GM12878 (cell line): ENCODE results near the gene BRME1. TPM values are rescaled to one million over a fixed set of nuclear protein-coding genes. Genes with fewer than 3 reads are reported as not detected.

Experiments used
- ATAC-seq: fragments of 200-7000 bp; cut with Tn5 transposase; 3 replicates; pipeline ENCODE4 v1.9.1; 2020; ENCODE audit warnings: mild to moderate bottlenecking, moderate library complexity
- BruUV-seq: library from RNA; stranded (reverse); fragments of 400-500 nt; replicated peaks from 2 replicates; lab custom pipeline; 2021; lab: Mats Ljungman, UMichigan
- CTCF ChIA-PET: fragments of 300-600 bp; sonication (Branson Sonifier 250); formaldehyde crosslinking; extraction: SDS; loops from one replicate; lab custom pipeline; 2021; ENCODE audit warnings: inconsistent platforms; lab: Yijun Ruan, JAX
- POLR2A ChIA-PET: fragments of 350-600 bp; formaldehyde crosslinking; extraction: SDS; loops from one replicate; lab custom pipeline; 2021; ENCODE audit warnings: inconsistent platforms; lab: Charles Lee
- RAD21 ChIA-PET: fragments of 300-600 bp; sonication (Branson Sonifier 250); formaldehyde crosslinking; loops from one replicate; lab custom pipeline; 2023; ENCODE audit warnings: antibody characterized with exemption; ENCODE audit not compliant: unreplicated experiment; lab: Charles Lee
- SMC1A ChIA-PET: fragments of 300-600 bp; sonication (Branson Sonifier 250); formaldehyde crosslinking; loops from one replicate; lab custom pipeline; 2023; ENCODE audit not compliant: unreplicated experiment, uncharacterized antibody; lab: Charles Lee
- DNase-seq: peaks from one replicate; pipeline ENCODE4 v3.0.0-alpha.2; 2011; ENCODE audit warnings: low read depth, low spot score
- FAIRE-seq: peaks from 3 replicates; lab custom pipeline; 2011; peaks lifted over from hg19 to GRCh38; lab: Jason Lieb, UNC
- H2AFZ ChIP-seq: 2 replicates; pipeline ENCODE4 v1.6.0; 2011; ENCODE audit warnings: low read depth, low read length, control low read depth; ENCODE audit not compliant: control insufficient read depth
- H3K27ac ChIP-seq: 2 replicates; pipeline ENCODE4 v1.5.1; 2011; ENCODE audit warnings: control low read depth; ENCODE audit not compliant: control insufficient read depth, insufficient read depth
- H3K27me3 ChIP-seq, 2 experiments: replicated peaks in 1 of 2; 2 replicates each; pipeline versions ENCODE4 v1.6.0 to v1.6.1; 2011; ENCODE audit warnings: low read length in 1 of 2; ENCODE audit not compliant: control insufficient read depth in 2 of 2, insufficient read depth in 2 of 2
- H3K36me3 ChIP-seq, 2 experiments: 2 replicates each; pipeline ENCODE4 v1.5.1; 2011; ENCODE audit warnings: low read length in 1 of 2; ENCODE audit not compliant: control insufficient read depth in 2 of 2, insufficient read depth in 2 of 2
- H3K4me1 ChIP-seq: 2 replicates; pipeline ENCODE4 v1.6.1; 2011; ENCODE audit warnings: mild to moderate bottlenecking, low read length, moderate library complexity, mixed read lengths; ENCODE audit not compliant: control insufficient read depth, insufficient read depth
- H3K4me2 ChIP-seq: 2 replicates; pipeline ENCODE4 v1.6.0; 2011; ENCODE audit warnings: control low read depth; ENCODE audit not compliant: control insufficient read depth, insufficient read depth
- H3K4me3 ChIP-seq: fragments of 200-600 bp; sonication (generic); 2 replicates; pipeline ENCODE4 v1.5.1; 2016
- H3K79me2 ChIP-seq: 2 replicates; pipeline ENCODE4 v1.6.0; 2011; ENCODE audit warnings: low read length; ENCODE audit not compliant: control insufficient read depth, insufficient read depth
- H3K9ac ChIP-seq: 2 replicates; pipeline ENCODE4 v1.8.0; 2011; ENCODE audit warnings: low read length, control low read depth, mixed read lengths; ENCODE audit not compliant: control insufficient read depth, insufficient read depth
- H3K9me3 ChIP-seq: replicated peaks from 3 replicates; pipeline ENCODE4 v1.5.1; 2011; ENCODE audit warnings: mild to moderate bottlenecking, low read length; ENCODE audit not compliant: control insufficient read depth, insufficient read depth
- H4K20me1 ChIP-seq: 2 replicates; pipeline ENCODE4 v1.6.0; 2011; ENCODE audit not compliant: control insufficient read depth, insufficient read depth
- CREM ChIP-seq: IDR thresholded peaks from 2 replicates; pipeline ENCODE4 v1.6.1; 2014; ENCODE audit warnings: antibody characterized with exemption, low read depth
- EGR1 ChIP-seq, 2 experiments: IDR thresholded peaks; 1 replicate in 1 of 2; 2 replicates in 1 of 2; pipeline ENCODE4 v1.6.1; 2011 to 2012; ENCODE audit warnings: low read depth in 2 of 2, low read length in 2 of 2, borderline replicate concordance in 1 of 2, mild to moderate bottlenecking in 1 of 2, moderate library complexity in 1 of 2
- EP300 ChIP-seq, 2 experiments: fragments of 150-350 bp in 1 of 2; IDR thresholded peaks; 2 replicates each; pipeline ENCODE4 v1.6.1; 2011 to 2012; ENCODE audit warnings: low read depth in 2 of 2, low read length in 2 of 2, borderline replicate concordance in 1 of 2, improper control_type of control experiment in 1 of 2, inconsistent platforms in 1 of 2; ENCODE audit not compliant: control insufficient read depth in 1 of 2
- FOXM1 ChIP-seq: IDR thresholded peaks from 2 replicates; pipeline ENCODE4 v1.6.1; 2012; ENCODE audit warnings: low read depth, mild to moderate bottlenecking, inconsistent platforms, low read length, moderate library complexity
- MEF2B ChIP-seq: fragments of 450-650 bp; IDR thresholded peaks from 2 replicates; pipeline ENCODE4 v1.6.1; 2018; ENCODE audit warnings: mild to moderate bottlenecking, moderate library complexity; ENCODE audit not compliant: partially characterized antibody, poor library complexity, severe bottlenecking
- MTA3 ChIP-seq: IDR thresholded peaks from 2 replicates; pipeline ENCODE4 v1.6.1; 2012; ENCODE audit warnings: low read length, inconsistent platforms, borderline replicate concordance
- TAF1 ChIP-seq: IDR thresholded peaks from 2 replicates; pipeline ENCODE4 v1.6.1; 2011; ENCODE audit warnings: mild to moderate bottlenecking, low read depth, low read length, borderline replicate concordance
- ZNF622 ChIP-seq: fragments of 450-650 bp; IDR thresholded peaks from 2 replicates; pipeline ENCODE4 v1.6.1; 2017; ENCODE audit warnings: mild to moderate bottlenecking, inconsistent platforms
- ZSCAN29 ChIP-seq: fragments of 450-650 bp; IDR thresholded peaks from 2 replicates; pipeline ENCODE4 v1.6.1; 2017; ENCODE audit warnings: mild to moderate bottlenecking, moderate library complexity
- WGBS: methylation state at CpG from one replicate; pipeline ENCODE4 v1.1.6; 2016; ENCODE audit warnings: low lambda C conversion rate; ENCODE audit not compliant: insufficient replicate concordance, insufficient coverage; ENCODE audit errors: missing lambda C conversion rate; 5-methylcytosine and 5-hydroxymethylcytosine counted together
- in situ Hi-C: fragments of 300-500 bp; cut with MboI; formaldehyde crosslinking; loops from 9 replicates; pipeline ENCODE4 v1.14.3; 2018; ENCODE audit warnings: mixed read lengths
- intact Hi-C: fragments of 100-400 bp; cut with micrococcal nuclease; formaldehyde crosslinking; loops from one replicate; pipeline ENCODE4 v1.14.2; 2022; ENCODE audit not compliant: unreplicated experiment
- polyA plus RNA-seq, 11 experiments: library from polyadenylated mRNA; depleted of rRNA in 4 of 11; unstranded in 6 of 11; stranded (reverse) in 5 of 11; fragments of >200 nt; fragmentation: Nextera tagmentation in 4 of 11; fragmentation: Illumina TruSeq in 1 of 11; extraction: Ambion mirVana in 4 of 11; extraction: Trizol in 1 of 11; gene quantifications; 1 replicate in 1 of 11; 2 replicates in 10 of 11; pipeline versions ENCODE4 v1.2.1 to v1.2.3, GENCODE V29; 2011 to 2016; ENCODE audit warnings: inconsistent platforms in 2 of 11, missing spikeins in 2 of 11, low read depth in 1 of 11
- total RNA-seq, 4 experiments: library from RNA; depleted of rRNA in 3 of 4; stranded (reverse); fragments of >200 nt in 3 of 4; fragmentation: Illumina TruSeq in 1 of 4; extraction: Trizol in 1 of 4; gene quantifications; 2 replicates each; pipeline versions ENCODE4 v1.2.1 to v1.2.3, GENCODE V29; 2013 to 2021
- TF ChIP-seq, protein P1 (sequence below): fragments of 450-650 bp; IDR thresholded peaks from 2 replicates; pipeline ENCODE4 v1.6.1; 2018; ENCODE audit warnings: mild to moderate bottlenecking, low read depth, moderate library complexity; ENCODE audit not compliant: partially characterized antibody
- TF ChIP-seq, protein P2 (sequence below): fragments of 450-650 bp; IDR thresholded peaks from 2 replicates; pipeline ENCODE4 v1.6.1; 2016; ENCODE audit warnings: mild to moderate bottlenecking
- TF ChIP-seq, protein P3 (sequence below): fragments of 150-350 bp; IDR thresholded peaks from 2 replicates; pipeline ENCODE4 v1.6.1; 2016; ENCODE audit warnings: low read depth, low read length
- TF ChIP-seq, protein P4 (sequence below): fragments of 450-650 bp; IDR thresholded peaks from 2 replicates; pipeline ENCODE4 v1.6.1; 2017; ENCODE audit warnings: mild to moderate bottlenecking

BRME1 gene
- total and polyA plus RNA-seq, 10 of the 15 experiments (the other 5 are each of a cell fraction or from before 2014, with no cell fraction given) = 0.07 to 2.2 (median 1.1) TPM; not detected in 1

DNA sequence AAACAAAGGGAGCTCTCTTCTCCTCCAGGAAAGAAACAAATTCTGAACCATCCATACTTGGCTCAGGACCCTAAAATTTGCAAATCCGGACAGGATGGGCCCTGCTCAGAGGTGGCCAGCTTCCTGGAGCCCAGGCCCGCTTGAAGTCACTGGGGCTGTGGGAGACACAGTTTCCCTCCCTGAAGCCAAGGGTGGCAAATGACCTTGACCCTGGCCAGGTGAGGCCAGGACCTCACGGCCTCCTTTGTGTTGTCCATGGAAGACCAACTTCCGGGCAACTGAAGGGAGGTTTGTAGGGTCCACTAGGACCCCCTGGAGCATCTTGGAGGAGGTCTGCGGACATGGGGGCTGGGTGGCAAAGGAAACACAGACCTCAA is 23.5 kb downstream of the BRME1 start:
- 78% methylated on average over 5 of the region's 5 CpGs for WGBS
- no peak for ATAC-seq
- peak overlapping the region; percentile 45 for H2AFZ ChIP-seq
- H3K36me3 ChIP-seq = no peaks in the 10 kb centered on the region
- ChIA-PET RAD21 (interaction anchor here (1.0 to 4.5 kb wide), 13 partner anchors 20 to 255 kb away, joined by 3 to 40 read pairs (median 8); partner anchors contain the start of genes ASF1B, IL27RA and MISP3), SMC1A (interaction anchor here (0.6 to 6.5 kb wide), 13 partner anchors 17 to 523 kb away, joined by 3 to 47 read pairs (median 4); partner anchors contain the start of genes ASF1B, IL27RA and MISP3), CTCF (interaction anchor here (0.6 to 8.1 kb wide), 13 partner anchors 18 to 254 kb away, joined by 3 to 152 read pairs (median 18); partner anchors contain the start of genes ASF1B, IL27RA and MISP3), POLR2A (interaction anchor here (0.6 to 2.0 kb wide), 6 partner anchors 148 to 254 kb away, joined by 3 to 15 read pairs (median 4); partner anchors contain the start of genes ASF1B, IL27RA and MISP3)
- no peak for DNase-seq
- no peaks in the 10 kb centered on the region for H3K9me3 ChIP-seq
- H3K9ac ChIP-seq = peak overlapping the region; percentile 49; the same call in 1 of the 2 replicates
- FAIRE-seq = no peak
- in situ Hi-C loops = loop anchor here (5.0 to 25.0 kb wide), 2 partner anchors 190 to 455 kb away; partner anchors contain the start of gene MISP3
- H3K27ac ChIP-seq = no peak overlapping the region
- no peak overlapping the region for H3K4me3 ChIP-seq
- H3K79me2 ChIP-seq = no peaks in the 10 kb centered on the region
- H3K27me3 ChIP-seq = no peaks in the 10 kb centered on the region
- no peaks in the 10 kb centered on the region for H4K20me1 ChIP-seq
- intact Hi-C loops = loop anchor here (5.0 kb wide), 2 partner anchors 120 to 285 kb away; no protein-coding TSS in a partner anchor
- no TSS peak for BruUV-seq
- peak overlapping the region; percentile 85; the same call in 1 of the 2 replicates for H3K4me2 ChIP-seq
- H3K4me1 ChIP-seq = peaks cover 25% of the 10 kb centered on the region
- TF ChIP-seq MEF2B = no peak
- TF ChIP-seq, protein P1, sequence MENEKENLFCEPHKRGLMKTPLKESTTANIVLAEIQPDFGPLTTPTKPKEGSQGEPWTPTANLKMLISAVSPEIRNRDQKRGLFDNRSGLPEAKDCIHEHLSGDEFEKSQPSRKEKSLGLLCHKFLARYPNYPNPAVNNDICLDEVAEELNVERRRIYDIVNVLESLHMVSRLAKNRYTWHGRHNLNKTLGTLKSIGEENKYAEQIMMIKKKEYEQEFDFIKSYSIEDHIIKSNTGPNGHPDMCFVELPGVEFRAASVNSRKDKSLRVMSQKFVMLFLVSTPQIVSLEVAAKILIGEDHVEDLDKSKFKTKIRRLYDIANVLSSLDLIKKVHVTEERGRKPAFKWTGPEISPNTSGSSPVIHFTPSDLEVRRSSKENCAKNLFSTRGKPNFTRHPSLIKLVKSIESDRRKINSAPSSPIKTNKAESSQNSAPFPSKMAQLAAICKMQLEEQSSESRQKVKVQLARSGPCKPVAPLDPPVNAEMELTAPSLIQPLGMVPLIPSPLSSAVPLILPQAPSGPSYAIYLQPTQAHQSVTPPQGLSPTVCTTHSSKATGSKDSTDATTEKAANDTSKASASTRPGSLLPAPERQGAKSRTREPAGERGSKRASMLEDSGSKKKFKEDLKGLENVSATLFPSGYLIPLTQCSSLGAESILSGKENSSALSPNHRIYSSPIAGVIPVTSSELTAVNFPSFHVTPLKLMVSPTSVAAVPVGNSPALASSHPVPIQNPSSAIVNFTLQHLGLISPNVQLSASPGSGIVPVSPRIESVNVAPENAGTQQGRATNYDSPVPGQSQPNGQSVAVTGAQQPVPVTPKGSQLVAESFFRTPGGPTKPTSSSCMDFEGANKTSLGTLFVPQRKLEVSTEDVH = no peak
- TF ChIP-seq EP300 (IDR thresholded peaks at IDR 0.05; ENCODE audit: borderline replicate concordance in 1 of 2, control insufficient read depth in 1 of 2, low read depth in 2 of 2, low read length in 2 of 2) = no peak
- TF ChIP-seq TAF1 = no peak
- no peak for TF ChIP-seq CREM
- TF ChIP-seq, protein P2, sequence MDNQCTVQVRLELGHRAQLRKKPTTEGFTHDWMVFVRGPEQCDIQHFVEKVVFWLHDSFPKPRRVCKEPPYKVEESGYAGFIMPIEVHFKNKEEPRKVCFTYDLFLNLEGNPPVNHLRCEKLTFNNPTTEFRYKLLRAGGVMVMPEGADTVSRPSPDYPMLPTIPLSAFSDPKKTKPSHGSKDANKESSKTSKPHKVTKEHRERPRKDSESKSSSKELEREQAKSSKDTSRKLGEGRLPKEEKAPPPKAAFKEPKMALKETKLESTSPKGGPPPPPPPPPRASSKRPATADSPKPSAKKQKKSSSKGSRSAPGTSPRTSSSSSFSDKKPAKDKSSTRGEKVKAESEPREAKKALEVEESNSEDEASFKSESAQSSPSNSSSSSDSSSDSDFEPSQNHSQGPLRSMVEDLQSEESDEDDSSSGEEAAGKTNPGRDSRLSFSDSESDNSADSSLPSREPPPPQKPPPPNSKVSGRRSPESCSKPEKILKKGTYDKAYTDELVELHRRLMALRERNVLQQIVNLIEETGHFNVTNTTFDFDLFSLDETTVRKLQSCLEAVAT = no peak
- no peak for TF ChIP-seq MTA3
- TF ChIP-seq, protein P3, sequence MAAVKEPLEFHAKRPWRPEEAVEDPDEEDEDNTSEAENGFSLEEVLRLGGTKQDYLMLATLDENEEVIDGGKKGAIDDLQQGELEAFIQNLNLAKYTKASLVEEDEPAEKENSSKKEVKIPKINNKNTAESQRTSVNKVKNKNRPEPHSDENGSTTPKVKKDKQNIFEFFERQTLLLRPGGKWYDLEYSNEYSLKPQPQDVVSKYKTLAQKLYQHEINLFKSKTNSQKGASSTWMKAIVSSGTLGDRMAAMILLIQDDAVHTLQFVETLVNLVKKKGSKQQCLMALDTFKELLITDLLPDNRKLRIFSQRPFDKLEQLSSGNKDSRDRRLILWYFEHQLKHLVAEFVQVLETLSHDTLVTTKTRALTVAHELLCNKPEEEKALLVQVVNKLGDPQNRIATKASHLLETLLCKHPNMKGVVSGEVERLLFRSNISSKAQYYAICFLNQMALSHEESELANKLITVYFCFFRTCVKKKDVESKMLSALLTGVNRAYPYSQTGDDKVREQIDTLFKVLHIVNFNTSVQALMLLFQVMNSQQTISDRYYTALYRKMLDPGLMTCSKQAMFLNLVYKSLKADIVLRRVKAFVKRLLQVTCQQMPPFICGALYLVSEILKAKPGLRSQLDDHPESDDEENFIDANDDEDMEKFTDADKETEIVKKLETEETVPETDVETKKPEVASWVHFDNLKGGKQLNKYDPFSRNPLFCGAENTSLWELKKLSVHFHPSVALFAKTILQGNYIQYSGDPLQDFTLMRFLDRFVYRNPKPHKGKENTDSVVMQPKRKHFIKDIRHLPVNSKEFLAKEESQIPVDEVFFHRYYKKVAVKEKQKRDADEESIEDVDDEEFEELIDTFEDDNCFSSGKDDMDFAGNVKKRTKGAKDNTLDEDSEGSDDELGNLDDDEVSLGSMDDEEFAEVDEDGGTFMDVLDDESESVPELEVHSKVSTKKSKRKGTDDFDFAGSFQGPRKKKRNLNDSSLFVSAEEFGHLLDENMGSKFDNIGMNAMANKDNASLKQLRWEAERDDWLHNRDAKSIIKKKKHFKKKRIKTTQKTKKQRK = no peak
- TF ChIP-seq ZSCAN29 = no peak
- TF ChIP-seq, protein P4, sequence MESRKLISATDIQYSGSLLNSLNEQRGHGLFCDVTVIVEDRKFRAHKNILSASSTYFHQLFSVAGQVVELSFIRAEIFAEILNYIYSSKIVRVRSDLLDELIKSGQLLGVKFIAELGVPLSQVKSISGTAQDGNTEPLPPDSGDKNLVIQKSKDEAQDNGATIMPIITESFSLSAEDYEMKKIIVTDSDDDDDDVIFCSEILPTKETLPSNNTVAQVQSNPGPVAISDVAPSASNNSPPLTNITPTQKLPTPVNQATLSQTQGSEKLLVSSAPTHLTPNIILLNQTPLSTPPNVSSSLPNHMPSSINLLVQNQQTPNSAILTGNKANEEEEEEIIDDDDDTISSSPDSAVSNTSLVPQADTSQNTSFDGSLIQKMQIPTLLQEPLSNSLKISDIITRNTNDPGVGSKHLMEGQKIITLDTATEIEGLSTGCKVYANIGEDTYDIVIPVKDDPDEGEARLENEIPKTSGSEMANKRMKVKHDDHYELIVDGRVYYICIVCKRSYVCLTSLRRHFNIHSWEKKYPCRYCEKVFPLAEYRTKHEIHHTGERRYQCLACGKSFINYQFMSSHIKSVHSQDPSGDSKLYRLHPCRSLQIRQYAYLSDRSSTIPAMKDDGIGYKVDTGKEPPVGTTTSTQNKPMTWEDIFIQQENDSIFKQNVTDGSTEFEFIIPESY = no peak
- TF ChIP-seq ZNF622 = no peak
- no peak for TF ChIP-seq EGR1 (IDR thresholded peaks at IDR 0.05; ENCODE audit: borderline replicate concordance in 1 of 2, low read depth in 2 of 2, low read length in 2 of 2)
- TF ChIP-seq FOXM1 = no peak
